HG03196 (cell line): ENCODE results near the gene DIS3L.
"Not testable (repeated sequence)": the region's sequence is repeated elsewhere in the genome, so short reads cannot be mapped to it uniquely, and the experiment has no call there.

Experiments used
- ATAC-seq: cut with Tn5 transposase; IDR thresholded peaks from one replicate; pipeline ENCODE4 v1.9.1; 2021; ENCODE audit not compliant: unreplicated experiment

The DIS3L gene

GRCh38 chr15:66276546-66276945 lies 16.8 kb upstream of the DIS3L start:
- ATAC-seq: no peak

GRCh38 chr15:66278056-66278455 lies 15.3 kb upstream of the DIS3L start:
- ATAC-seq: no peak

GRCh38 chr15:66278671-66279070 lies 14.7 kb upstream of the DIS3L start:
- ATAC-seq: no peak

GRCh38 chr15:66284271-66284670 lies 9.1 kb upstream of the DIS3L start:
- ATAC-seq: no peak

- ATAC-seq: no peak
Measured at GRCh38 chr15:66285533-66286280, 7.7 kb upstream of the DIS3L start.

GRCh38 chr15:66287461-66288057 lies 5.8 kb upstream of the DIS3L start:
- ATAC-seq: no peak

- no peak for ATAC-seq
Measured at GRCh38 chr15:66288093-66288492, 5.3 kb upstream of the DIS3L start.

- ATAC-seq: no peak
Measured at GRCh38 chr15:66288551-66289185, 4.7 kb upstream of the DIS3L start.

GRCh38 chr15:66290007-66290406 lies 3.4 kb upstream of the DIS3L start:
- ATAC-seq: no peak

GRCh38 chr15:66290518-66290917 lies 2.9 kb upstream of the DIS3L start:
- no peak for ATAC-seq

- no peak for ATAC-seq
Measured at GRCh38 chr15:66291816-66292570, 1.4 kb upstream of the DIS3L start.

- no peak for ATAC-seq
Measured at GRCh38 chr15:66292571-66293418, 573 bp upstream of the DIS3L start.

GRCh38 chr15:66294157-66294931 lies 976 bp downstream of the DIS3L start:
- ATAC-seq: peak; percentile 8

GRCh38 chr15:66294932-66295235 lies 1.5 kb downstream of the DIS3L start:
- ATAC-seq: no peak

- ATAC-seq: no peak
Measured at GRCh38 chr15:66296186-66296585, 2.8 kb downstream of the DIS3L start.

GRCh38 chr15:66298803-66299251 lies 5.5 kb downstream of the DIS3L start:
- ATAC-seq: no peak

- no peak for ATAC-seq
Measured at GRCh38 chr15:66302489-66303278, 9.3 kb downstream of the DIS3L start.

GRCh38 chr15:66304425-66304824 lies 11.1 kb downstream of the DIS3L start:
- not testable (repeated sequence) for ATAC-seq

GRCh38 chr15:66306381-66306780 lies 13.0 kb downstream of the DIS3L start:
- ATAC-seq: no peak
